Ovary (tissue), 3 donors: ENCODE results near the gene PSENEN.

Experiments used
- CTCF ChIP-seq, 3 donors: fragments of 450-650 bp in 2 of 3; fragments of 200-600 bp in 1 of 3; IDR thresholded peaks; one replicate each; pipeline versions ENCODE4 v1.5.1 to v1.8.0; 2016 to 2022; ENCODE audit warnings: antibody characterized with exemption in 3 of 3, mild to moderate bottlenecking in 1 of 3
- EP300 ChIP-seq: sonication (generic); formaldehyde crosslinking; IDR thresholded peaks from one replicate; pipeline ENCODE4 v1.6.1; 2017; ENCODE audit warnings: antibody characterized with exemption
- donor health status: DM: no; HTN: no; CAD: no.

DNA sequence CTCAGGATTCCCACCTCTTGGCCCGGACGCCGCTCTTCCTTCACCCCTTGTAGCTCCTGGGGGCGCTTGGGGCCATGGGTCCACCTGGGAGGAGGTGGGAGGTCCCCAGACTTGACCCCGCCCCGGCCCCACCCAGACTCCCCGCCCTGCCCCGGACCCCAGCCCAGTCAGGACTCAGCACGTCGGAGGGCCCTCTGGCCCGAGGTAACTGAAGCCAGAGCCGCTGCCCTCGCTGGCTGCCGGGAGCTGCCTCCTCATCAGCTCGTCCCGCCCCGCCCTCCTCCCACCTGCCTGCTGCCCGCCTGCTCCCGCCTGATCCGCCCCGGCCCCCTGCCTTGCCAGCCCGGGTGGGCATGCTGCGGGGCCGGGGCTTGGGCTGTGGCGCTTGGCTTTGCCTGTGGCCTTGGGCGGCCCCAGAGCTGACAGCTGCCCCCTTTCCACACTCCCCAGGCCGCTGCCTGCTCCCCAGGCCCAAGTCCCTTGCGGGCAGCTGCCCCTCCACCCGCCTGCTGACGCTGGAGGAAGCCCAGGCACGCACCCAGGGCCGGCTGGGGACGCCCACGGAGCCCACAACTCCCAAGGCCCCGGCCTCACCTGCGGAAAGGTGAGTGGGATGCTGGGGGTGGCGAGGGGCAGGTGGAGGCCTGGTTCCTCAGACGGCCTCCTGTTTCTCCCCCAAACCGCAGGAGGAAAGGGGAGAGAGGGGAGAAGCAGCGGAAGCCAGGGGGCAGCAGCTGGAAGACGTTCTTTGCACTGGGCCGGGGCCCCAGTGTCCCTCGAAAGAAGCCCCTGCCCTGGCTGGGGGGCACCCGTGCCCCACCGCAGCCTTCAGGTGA lies 39.3 kb downstream of the PSENEN start:
- TF ChIP-seq EP300 (no peak), CTCF (IDR thresholded peaks at IDR 0.05) (no peak)
